Stimulated activated CD4-positive, alpha-beta T cell treated with anti-CD3 and anti-CD28 coated beads, TNF-alpha, amount 100 ng/mL, for 24 hours (primary cell): ENCODE data around the gene JPH2.

Experiments
- DNase-seq, 3 experiments: peaks; one replicate each; pipeline ENCODE4 v3.0.0-alpha.2; 2020; ENCODE audit warnings: low read depth in 3 of 3

The JPH2 gene

GRCh38 chr20:44075950-44076232 lies 111.1 kb downstream of the JPH2 start:
- DNase-seq: no peak

- no peak for DNase-seq
These were observed 111.6 kb downstream of the JPH2 start for GRCh38 chr20:44075191-44075949.

GRCh38 chr20:44074252-44075151 lies 112.5 kb downstream of the JPH2 start:
- DNase-seq: no peak

- no peak for DNase-seq
These were observed 113.3 kb downstream of the JPH2 start for GRCh38 chr20:44073675-44074071.

- no peak for DNase-seq
These were observed 113.8 kb downstream of the JPH2 start for GRCh38 chr20:44073011-44073674.

GRCh38 chr20:44072384-44072783 lies 114.6 kb downstream of the JPH2 start:
- no peak for DNase-seq

- DNase-seq: no peak
These were observed 115.4 kb downstream of the JPH2 start for GRCh38 chr20:44071526-44072111.

- no peak for DNase-seq
These were observed 115.9 kb downstream of the JPH2 start for GRCh38 chr20:44071057-44071456.

GRCh38 chr20:44070139-44070900 lies 116.7 kb downstream of the JPH2 start:
- no peak for DNase-seq

GRCh38 chr20:44069203-44070011 lies 117.6 kb downstream of the JPH2 start:
- peak in 1 of 3 experiments; percentile 45 for DNase-seq

GRCh38 chr20:44068316-44069201 lies 118.4 kb downstream of the JPH2 start:
- no peak for DNase-seq

GRCh38 chr20:44067650-44068081 lies 119.3 kb downstream of the JPH2 start:
- no peak for DNase-seq

- DNase-seq: no peak
These were observed 120.1 kb downstream of the JPH2 start for GRCh38 chr20:44066645-44067606.

- no peak for DNase-seq
These were observed 121.3 kb downstream of the JPH2 start for GRCh38 chr20:44065401-44066340.

GRCh38 chr20:44064501-44065400 lies 122.2 kb downstream of the JPH2 start:
- DNase-seq: no peak
